Activated naive CD4-positive, alpha-beta T cell (primary cell): Measurements from ENCODE around the gene EEF2K.
"Not testable (repeated sequence)": the region's sequence is repeated elsewhere in the genome, so short reads cannot be mapped to it uniquely, and the experiment has no call there.

Experiments
- DNase-seq, 4 experiments: peaks; one replicate each; lab custom pipeline; 2025; lab: John Stamatoyannopoulos, UW

Gene EEF2K

GRCh38 chr16:22206013-22206841, at the start of gene EEF2K:
Gene EEF2K, plus strand, starts transcription at chr16:22206278. Its CDS starts 19,452 bp downstream, at chr16:22225730.
- peak; percentile 50 to 73 (median 56) for DNase-seq

GRCh38 chr16:22161401-22161800, 44.7 kb upstream of the EEF2K start:
- DNase-seq, result no peak

GRCh38 chr16:22161999-22162655, 44.0 kb upstream of the EEF2K start, which contains the start of gene SDR42E2:
Gene SDR42E2, plus strand, starts transcription at chr16:22162506. Its CDS starts 3,077 bp downstream, at chr16:22165583.
- peak in 1 of 4 experiments; percentile 39 for DNase-seq

- no peak for DNase-seq
These were observed 43.4 kb upstream of the EEF2K start for GRCh38 chr16:22162656-22163009.

GRCh38 chr16:22163806-22164205, 42.3 kb upstream of the EEF2K start:
- no peak for DNase-seq

- DNase-seq, result no peak
These were observed 41.6 kb upstream of the EEF2K start for GRCh38 chr16:22164482-22164881.

- DNase-seq, result no peak
These were observed 40.4 kb upstream of the EEF2K start for GRCh38 chr16:22165508-22166285.

- DNase-seq, result no peak
These were observed 34.1 kb upstream of the EEF2K start for GRCh38 chr16:22171953-22172352.

- not testable (repeated sequence) for DNase-seq
These were observed 33.4 kb upstream of the EEF2K start for GRCh38 chr16:22172642-22173041.

GRCh38 chr16:22174642-22175041, 31.4 kb upstream of the EEF2K start:
- no peak for DNase-seq

- no peak for DNase-seq
These were observed 27.8 kb upstream of the EEF2K start for GRCh38 chr16:22177968-22178930.

- DNase-seq, result no peak
These were observed 24.7 kb upstream of the EEF2K start for GRCh38 chr16:22181426-22181825.

GRCh38 chr16:22181843-22182242, 24.2 kb upstream of the EEF2K start:
- DNase-seq, result no peak

GRCh38 chr16:22183335-22183734, 22.7 kb upstream of the EEF2K start:
- DNase-seq, result no peak

- DNase-seq, result no peak
These were observed 22.0 kb upstream of the EEF2K start for GRCh38 chr16:22183901-22184614.

GRCh38 chr16:22184615-22184968, 21.5 kb upstream of the EEF2K start:
- no peak for DNase-seq

GRCh38 chr16:22186517-22186916, 19.6 kb upstream of the EEF2K start:
- DNase-seq, result no peak

GRCh38 chr16:22188267-22188594, 17.8 kb upstream of the EEF2K start:
- DNase-seq, result no peak

GRCh38 chr16:22188595-22189442, 17.3 kb upstream of the EEF2K start:
- DNase-seq, result peak in 2 of 4 experiments; percentile 24 to 33
